Vagina (tissue), 2 donors: ENCODE measurements around the gene ROPN1B.

Source experiments
- CTCF ChIP-seq, 3 experiments: fragments of 450-650 bp in 2 of 3; fragments of 200-600 bp in 1 of 3; sonication (generic) in 1 of 3; IDR thresholded peaks; one replicate each; pipeline ENCODE4 v1.5.1; 2017 to 2019; ENCODE audit warnings: antibody characterized with exemption in 3 of 3, mild to moderate bottlenecking in 2 of 3, moderate library complexity in 2 of 3
- POLR2AphosphoS5 ChIP-seq, 2 donors: sonication (generic); formaldehyde crosslinking; IDR thresholded peaks; one replicate each; pipeline ENCODE4 v1.9.0; 2017; ENCODE audit warnings: antibody characterized with exemption in 2 of 2, mild to moderate bottlenecking in 2 of 2, low read depth in 1 of 2; ENCODE audit not compliant: insufficient read depth in 1 of 2

- TF ChIP-seq CTCF (IDR thresholded peaks at IDR 0.05) (no peak), POLR2AphosphoS5 (IDR thresholded peaks at IDR 0.05; ENCODE audit: insufficient read depth in 1 of 2, low read depth in 1 of 2) (no peak)
Observed at GRCh38 chr3:126009181-126009580, 40.2 kb downstream of the ROPN1B start.
